Vagina (tissue), 2 donors: ENCODE data around the gene GLT6D1.

ENCODE experiments used
- POLR2A ChIP-seq, 2 donors: fragments of 450-650 bp; IDR thresholded peaks; one replicate each; pipeline ENCODE4 v1.6.1; 2017; ENCODE audit warnings: antibody characterized with exemption in 2 of 2, mild to moderate bottlenecking in 2 of 2, moderate library complexity in 2 of 2
- POLR2AphosphoS5 ChIP-seq, 2 donors: sonication (generic); formaldehyde crosslinking; IDR thresholded peaks; one replicate each; pipeline ENCODE4 v1.9.0; 2017; ENCODE audit warnings: antibody characterized with exemption in 2 of 2, mild to moderate bottlenecking in 2 of 2, low read depth in 1 of 2; ENCODE audit not compliant: insufficient read depth in 1 of 2
- TF ChIP-seq, protein P1 (sequence below), 3 experiments: fragments of 450-650 bp in 2 of 3; fragments of 200-600 bp in 1 of 3; sonication (generic) in 1 of 3; IDR thresholded peaks; one replicate each; pipeline ENCODE4 v1.5.1; 2017 to 2019; ENCODE audit warnings: antibody characterized with exemption in 3 of 3, mild to moderate bottlenecking in 2 of 3, moderate library complexity in 2 of 3

DNA sequence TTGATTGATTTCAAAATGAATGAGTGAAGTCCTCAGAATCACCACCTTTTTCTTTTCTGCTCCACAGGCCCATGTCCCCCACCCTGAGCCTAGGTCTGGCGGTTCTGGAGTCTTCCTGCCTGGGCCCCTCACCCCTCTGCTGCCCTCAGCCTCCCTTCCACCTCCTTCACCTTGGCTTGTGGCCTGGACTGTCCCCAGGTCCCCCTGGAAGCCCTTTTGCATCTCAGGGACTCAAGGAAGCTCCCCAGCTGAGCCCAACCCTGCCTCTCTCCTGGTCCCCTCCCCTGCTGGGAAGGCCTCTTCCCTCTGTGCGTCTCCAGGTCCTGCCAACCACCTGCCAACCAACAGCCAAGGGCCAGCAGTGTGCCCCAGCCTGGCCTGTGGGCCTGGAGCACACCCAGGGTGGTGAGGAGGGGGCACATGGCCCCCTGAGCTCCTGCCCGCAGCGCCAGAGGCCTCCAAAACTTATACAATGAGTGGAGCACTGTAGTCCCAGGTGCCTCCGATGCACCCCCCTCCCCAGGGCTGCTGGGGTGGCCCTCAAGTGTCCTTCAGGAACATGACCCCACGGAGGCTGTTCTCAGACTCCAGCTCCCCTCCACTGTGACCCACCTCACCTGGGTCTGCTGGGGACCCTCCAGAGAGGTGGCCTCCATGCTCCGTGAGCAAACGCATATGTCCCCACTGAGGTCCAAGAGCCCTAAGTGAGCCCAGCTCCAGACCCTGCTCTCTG is 20.3 kb downstream of the GLT6D1 start:
- TF ChIP-seq POLR2A (IDR thresholded peaks at IDR 0.05) (no peak), POLR2AphosphoS5 (IDR thresholded peaks at IDR 0.05; ENCODE audit: insufficient read depth in 1 of 2, low read depth in 1 of 2) (no peak)
- TF ChIP-seq, protein P1, sequence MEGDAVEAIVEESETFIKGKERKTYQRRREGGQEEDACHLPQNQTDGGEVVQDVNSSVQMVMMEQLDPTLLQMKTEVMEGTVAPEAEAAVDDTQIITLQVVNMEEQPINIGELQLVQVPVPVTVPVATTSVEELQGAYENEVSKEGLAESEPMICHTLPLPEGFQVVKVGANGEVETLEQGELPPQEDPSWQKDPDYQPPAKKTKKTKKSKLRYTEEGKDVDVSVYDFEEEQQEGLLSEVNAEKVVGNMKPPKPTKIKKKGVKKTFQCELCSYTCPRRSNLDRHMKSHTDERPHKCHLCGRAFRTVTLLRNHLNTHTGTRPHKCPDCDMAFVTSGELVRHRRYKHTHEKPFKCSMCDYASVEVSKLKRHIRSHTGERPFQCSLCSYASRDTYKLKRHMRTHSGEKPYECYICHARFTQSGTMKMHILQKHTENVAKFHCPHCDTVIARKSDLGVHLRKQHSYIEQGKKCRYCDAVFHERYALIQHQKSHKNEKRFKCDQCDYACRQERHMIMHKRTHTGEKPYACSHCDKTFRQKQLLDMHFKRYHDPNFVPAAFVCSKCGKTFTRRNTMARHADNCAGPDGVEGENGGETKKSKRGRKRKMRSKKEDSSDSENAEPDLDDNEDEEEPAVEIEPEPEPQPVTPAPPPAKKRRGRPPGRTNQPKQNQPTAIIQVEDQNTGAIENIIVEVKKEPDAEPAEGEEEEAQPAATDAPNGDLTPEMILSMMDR (IDR thresholded peaks at IDR 0.05) = no peak
